Nephron progenitor cell (in vitro differentiated cells): Measurements from ENCODE around the gene DCAF16.

ENCODE experiments used
- DNase-seq: peaks from one replicate; pipeline ENCODE4 v3.0.0; 2021
- H3K27ac Mint-ChIP-seq: 2 replicates; pipeline ENCODE4 v1.8.0; 2021; ENCODE audit warnings: mild to moderate bottlenecking, moderate library complexity, mixed read lengths
- H3K27me3 Mint-ChIP-seq: 2 replicates; pipeline ENCODE4 v1.8.0; 2021; ENCODE audit warnings: mild to moderate bottlenecking, low read depth, mixed read lengths; ENCODE audit not compliant: poor library complexity
- H3K36me3 Mint-ChIP-seq: 2 replicates; pipeline ENCODE4 v1.8.0; 2021; ENCODE audit warnings: low read depth, mixed read lengths
- H3K4me1 Mint-ChIP-seq: 2 replicates; pipeline ENCODE4 v1.8.0; 2021; ENCODE audit warnings: mixed read lengths
- H3K4me3 Mint-ChIP-seq: 2 replicates; pipeline ENCODE4 v1.8.0; 2021; ENCODE audit warnings: mild to moderate bottlenecking, moderate library complexity, mixed read lengths
- H3K9me3 Mint-ChIP-seq: 2 replicates; pipeline ENCODE4 v1.8.0; 2021; ENCODE audit warnings: mild to moderate bottlenecking, moderate library complexity, mixed read lengths
- CTCF ChIP-seq: fragments of 200-600 bp; sonication (generic); IDR thresholded peaks from 2 replicates; pipeline ENCODE4 v1.5.0; 2021; ENCODE audit warnings: antibody characterized with exemption

Gene DCAF16

GRCh38 chr4:17788956-17789355 lies 21.6 kb downstream of the DCAF16 start:
- Mint-ChIP-seq H3K9me3 (peaks cover 9% of the 10 kb centered on the region), H3K27ac (no peak overlapping the region), H3K27me3 (peaks cover 14% of the 10 kb centered on the region), H3K36me3 (peaks cover 35% of the 10 kb centered on the region), H3K4me1 (no peaks in the 10 kb centered on the region), H3K4me3 (no peak overlapping the region)
- TF ChIP-seq CTCF, result no peak
- no peak for DNase-seq

GRCh38 chr4:17787315-17787714 lies 23.2 kb downstream of the DCAF16 start:
- H3K27ac Mint-ChIP-seq, result no peak overlapping the region
- H3K4me3 Mint-ChIP-seq, result no peak overlapping the region
- H3K4me1 Mint-ChIP-seq, result peaks cover under 1% of the 10 kb centered on the region
- H3K9me3 Mint-ChIP-seq, result peaks cover 9% of the 10 kb centered on the region
- H3K36me3 Mint-ChIP-seq, result peaks cover 20% of the 10 kb centered on the region
- DNase-seq, result no peak
- no peak for TF ChIP-seq CTCF
- peaks cover 30% of the 10 kb centered on the region for H3K27me3 Mint-ChIP-seq

- Mint-ChIP-seq H3K36me3 (peaks cover 13% of the 10 kb centered on the region), H3K27me3 (peaks cover 38% of the 10 kb centered on the region), H3K27ac (no peak overlapping the region), H3K9me3 (peaks cover 7% of the 10 kb centered on the region), H3K4me1 (peaks cover 8% of the 10 kb centered on the region), H3K4me3 (no peak overlapping the region)
- no peak for DNase-seq
- no peak for TF ChIP-seq CTCF
These were observed 24.0 kb downstream of the DCAF16 start for GRCh38 chr4:17786567-17786966.

GRCh38 chr4:17785858-17786257 lies 24.7 kb downstream of the DCAF16 start:
- Mint-ChIP-seq H3K4me1 (peaks cover 10% of the 10 kb centered on the region), H3K4me3 (no peak overlapping the region), H3K36me3 (peaks cover 6% of the 10 kb centered on the region), H3K27ac (no peak overlapping the region), H3K9me3 (peaks cover under 1% of the 10 kb centered on the region), H3K27me3 (peaks cover 45% of the 10 kb centered on the region)
- no peak for TF ChIP-seq CTCF
- no peak for DNase-seq

- H3K9me3 Mint-ChIP-seq, result peaks cover 9% of the 10 kb centered on the region
- no peaks in the 10 kb centered on the region for H3K36me3 Mint-ChIP-seq
- H3K4me1 Mint-ChIP-seq, result peaks cover 21% of the 10 kb centered on the region
- TF ChIP-seq CTCF, result no peak
- peaks cover 78% of the 10 kb centered on the region for H3K27me3 Mint-ChIP-seq
- H3K27ac Mint-ChIP-seq, result no peak within 1 kb of the TSS
- H3K4me3 Mint-ChIP-seq, result peak within 1 kb of the TSS; percentile 82
- peak; percentile 66 for DNase-seq
These were observed 29.0 kb downstream of the DCAF16 start, which contains the start of gene FAM184B for GRCh38 chr4:17781300-17782287. Gene FAM184B (minus strand): TSS chr4:17781621. CDS start chr4:17781299, 322 bp downstream.
